IPS DF 19.7 (cell line): ENCODE measurements around the gene RBM47.
"Not testable (repeated sequence)": the region's sequence is repeated elsewhere in the genome, so short reads cannot be mapped to it uniquely, and the experiment has no call there.

ENCODE experiments used
- DNase-seq: peaks from one replicate; pipeline ENCODE4 v3.0.0-alpha.2; 2013; ENCODE audit warnings: low read depth, low spot score

The RBM47 gene

GRCh38 chr4:40526741-40527140, 102.9 kb downstream of the RBM47 start:
- no peak for DNase-seq

- peak; percentile 33 for DNase-seq
Measured at GRCh38 chr4:40525752-40526598, 103.7 kb downstream of the RBM47 start.

GRCh38 chr4:40524366-40525041, 105.2 kb downstream of the RBM47 start:
- DNase-seq = no peak

GRCh38 chr4:40523581-40523980, 106.1 kb downstream of the RBM47 start:
- no peak for DNase-seq

- DNase-seq = no peak
Measured at GRCh38 chr4:40521957-40522356, 107.7 kb downstream of the RBM47 start.

GRCh38 chr4:40520533-40520932, 109.1 kb downstream of the RBM47 start:
- DNase-seq = no peak

- DNase-seq = not testable (repeated sequence)
Measured at GRCh38 chr4:40517081-40517480, 112.6 kb downstream of the RBM47 start.

- DNase-seq = no peak
Measured at GRCh38 chr4:40516651-40517050, 113.0 kb downstream of the RBM47 start.

- DNase-seq = no peak
Measured at GRCh38 chr4:40515398-40516293, 114.0 kb downstream of the RBM47 start.

GRCh38 chr4:40515037-40515397, 114.6 kb downstream of the RBM47 start:
- DNase-seq = no peak

GRCh38 chr4:40514497-40514951, 115.1 kb downstream of the RBM47 start:
- DNase-seq = no peak

- no peak for DNase-seq
Measured at GRCh38 chr4:40511036-40511614, 118.5 kb downstream of the RBM47 start.

- no peak for DNase-seq
Measured at GRCh38 chr4:40507977-40508376, 121.7 kb downstream of the RBM47 start.

GRCh38 chr4:40506492-40506891, 123.2 kb downstream of the RBM47 start:
- DNase-seq = no peak

- DNase-seq = no peak
Measured at GRCh38 chr4:40506066-40506465, 123.6 kb downstream of the RBM47 start.

GRCh38 chr4:40502934-40503333, 126.7 kb downstream of the RBM47 start:
- DNase-seq = no peak

GRCh38 chr4:40502220-40502619, 127.4 kb downstream of the RBM47 start:
- DNase-seq = no peak

- no peak for DNase-seq
Measured at GRCh38 chr4:40500781-40501180, 128.9 kb downstream of the RBM47 start.

GRCh38 chr4:40493160-40493559, 136.5 kb downstream of the RBM47 start:
- no peak for DNase-seq

- DNase-seq = no peak
Measured at GRCh38 chr4:40492691-40493090, 137.0 kb downstream of the RBM47 start.

GRCh38 chr4:40490481-40490880, 139.2 kb downstream of the RBM47 start:
- DNase-seq = no peak

GRCh38 chr4:40489961-40490360, 139.7 kb downstream of the RBM47 start:
- no peak for DNase-seq
